PFSK-1 (cell line): ENCODE data around the gene NEGR1.

Experiments
- FOXP2 ChIP-seq: optimal IDR thresholded peaks from 2 replicates; pipeline ENCODE3; 2011; ENCODE audit warnings: borderline replicate concordance, control low read depth, inconsistent platforms; ENCODE audit not compliant: insufficient read depth; ENCODE audit errors: extremely low read length, extremely low read depth
- POLR2AphosphoS5 ChIP-seq: IDR thresholded peaks from 2 replicates; pipeline ENCODE4 v1.6.1; 2012; ENCODE audit warnings: low read depth, mild to moderate bottlenecking, control low read depth, low read length, moderate library complexity
- SIN3A ChIP-seq: IDR thresholded peaks from 2 replicates; pipeline ENCODE4 v1.6.1; 2012; ENCODE audit warnings: mild to moderate bottlenecking, low read length, moderate library complexity, borderline replicate concordance; ENCODE audit not compliant: insufficient read depth
- TAF1 ChIP-seq: IDR thresholded peaks from 2 replicates; pipeline ENCODE4 v1.6.1; 2012; ENCODE audit warnings: low read length, control low read depth, borderline replicate concordance; ENCODE audit not compliant: insufficient read depth
- TF ChIP-seq, protein P1 (sequence below), 2 experiments: IDR thresholded peaks; 2 replicates each; pipeline versions ENCODE4 v1.6.1 to v1.8.0; 2011 to 2012; ENCODE audit warnings: low read depth in 2 of 2, low read length in 2 of 2, control low read depth in 1 of 2, inconsistent platforms in 1 of 2, mild to moderate bottlenecking in 1 of 2, moderate library complexity in 1 of 2; ENCODE audit not compliant: insufficient read depth in 1 of 2

The NEGR1 gene

DNA sequence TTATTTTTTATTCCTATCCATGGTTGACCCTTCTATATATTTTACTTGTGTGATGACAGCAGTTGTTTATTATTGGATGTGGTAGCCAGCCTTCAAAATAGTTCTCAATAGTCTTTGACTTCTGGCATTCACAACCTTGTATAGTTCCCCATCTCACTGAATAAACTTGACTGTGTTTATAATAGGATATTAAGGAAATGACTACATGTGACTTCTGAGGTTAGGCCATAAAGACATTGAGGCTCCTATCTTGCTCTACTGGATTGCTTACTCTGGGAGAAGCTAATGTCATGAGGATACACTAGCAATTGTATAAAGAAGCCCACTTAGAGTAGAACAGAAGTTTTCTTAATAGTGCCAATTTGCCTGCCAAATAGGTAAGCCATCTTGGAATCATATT lies 231.8 kb downstream of the NEGR1 start:
- no peak for TF ChIP-seq FOXP2
- TF ChIP-seq SIN3A = no peak
- TF ChIP-seq, protein P1, sequence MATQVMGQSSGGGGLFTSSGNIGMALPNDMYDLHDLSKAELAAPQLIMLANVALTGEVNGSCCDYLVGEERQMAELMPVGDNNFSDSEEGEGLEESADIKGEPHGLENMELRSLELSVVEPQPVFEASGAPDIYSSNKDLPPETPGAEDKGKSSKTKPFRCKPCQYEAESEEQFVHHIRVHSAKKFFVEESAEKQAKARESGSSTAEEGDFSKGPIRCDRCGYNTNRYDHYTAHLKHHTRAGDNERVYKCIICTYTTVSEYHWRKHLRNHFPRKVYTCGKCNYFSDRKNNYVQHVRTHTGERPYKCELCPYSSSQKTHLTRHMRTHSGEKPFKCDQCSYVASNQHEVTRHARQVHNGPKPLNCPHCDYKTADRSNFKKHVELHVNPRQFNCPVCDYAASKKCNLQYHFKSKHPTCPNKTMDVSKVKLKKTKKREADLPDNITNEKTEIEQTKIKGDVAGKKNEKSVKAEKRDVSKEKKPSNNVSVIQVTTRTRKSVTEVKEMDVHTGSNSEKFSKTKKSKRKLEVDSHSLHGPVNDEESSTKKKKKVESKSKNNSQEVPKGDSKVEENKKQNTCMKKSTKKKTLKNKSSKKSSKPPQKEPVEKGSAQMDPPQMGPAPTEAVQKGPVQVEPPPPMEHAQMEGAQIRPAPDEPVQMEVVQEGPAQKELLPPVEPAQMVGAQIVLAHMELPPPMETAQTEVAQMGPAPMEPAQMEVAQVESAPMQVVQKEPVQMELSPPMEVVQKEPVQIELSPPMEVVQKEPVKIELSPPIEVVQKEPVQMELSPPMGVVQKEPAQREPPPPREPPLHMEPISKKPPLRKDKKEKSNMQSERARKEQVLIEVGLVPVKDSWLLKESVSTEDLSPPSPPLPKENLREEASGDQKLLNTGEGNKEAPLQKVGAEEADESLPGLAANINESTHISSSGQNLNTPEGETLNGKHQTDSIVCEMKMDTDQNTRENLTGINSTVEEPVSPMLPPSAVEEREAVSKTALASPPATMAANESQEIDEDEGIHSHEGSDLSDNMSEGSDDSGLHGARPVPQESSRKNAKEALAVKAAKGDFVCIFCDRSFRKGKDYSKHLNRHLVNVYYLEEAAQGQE (IDR thresholded peaks at IDR 0.05; ENCODE audit: insufficient read depth in 1 of 2, low read depth in 2 of 2, low read length in 2 of 2) = no peak
- no peak for TF ChIP-seq POLR2AphosphoS5
- no peak for TF ChIP-seq TAF1

DNA sequence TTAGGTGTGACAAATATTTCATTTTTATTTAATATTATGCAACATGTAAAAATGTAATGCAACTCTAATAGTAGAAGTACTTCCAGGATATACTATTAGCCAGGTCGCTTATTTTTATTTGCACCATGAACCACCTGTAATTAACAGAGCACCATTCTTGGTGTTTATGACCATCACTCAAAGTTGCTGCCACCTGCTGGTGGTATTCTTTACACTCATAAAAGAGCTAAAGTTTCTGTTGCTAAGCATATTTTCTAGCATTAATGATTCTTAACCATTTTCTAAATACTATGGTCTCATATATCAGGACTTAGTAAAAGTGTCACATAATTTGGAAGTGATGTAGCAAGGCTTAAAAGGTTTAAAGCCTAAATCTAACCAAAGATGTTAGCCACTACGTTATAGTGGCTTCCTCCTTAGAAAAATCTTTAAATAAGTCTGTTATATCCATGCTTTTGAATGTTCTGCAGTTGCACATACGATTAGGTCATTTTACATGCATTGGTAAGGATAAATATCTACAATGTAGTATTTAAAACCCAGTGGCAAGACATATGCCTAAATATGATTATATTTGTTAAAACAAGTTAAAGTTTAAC lies 244.5 kb downstream of the NEGR1 start:
- no peak for TF ChIP-seq SIN3A
- TF ChIP-seq, protein P1 (IDR thresholded peaks at IDR 0.05; ENCODE audit: insufficient read depth in 1 of 2, low read depth in 2 of 2, low read length in 2 of 2) = no peak
- TF ChIP-seq FOXP2 = no peak
- no peak for TF ChIP-seq POLR2AphosphoS5
- no peak for TF ChIP-seq TAF1

DNA sequence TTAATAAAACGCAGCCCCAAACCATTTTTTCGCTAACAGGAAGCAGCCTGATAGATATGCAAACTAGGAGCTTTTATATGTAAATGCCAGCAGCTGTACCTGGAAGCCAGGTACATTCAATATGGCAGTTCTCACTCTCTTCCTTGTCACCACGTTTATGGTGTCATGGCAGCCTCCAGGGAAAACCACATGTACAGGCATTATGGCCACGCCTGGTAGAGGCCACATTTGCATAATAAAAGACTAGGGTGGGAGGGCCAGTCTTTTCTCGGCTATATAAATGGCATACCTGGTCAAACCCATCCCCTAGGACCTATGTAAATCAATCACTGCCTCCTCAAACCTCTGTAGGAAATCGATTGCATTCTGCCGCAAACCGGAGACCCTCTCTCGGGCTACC lies 247.5 kb downstream of the NEGR1 start:
- no peak for TF ChIP-seq TAF1
- no peak for TF ChIP-seq FOXP2
- TF ChIP-seq, protein P1 (IDR thresholded peaks at IDR 0.05; ENCODE audit: insufficient read depth in 1 of 2, low read depth in 2 of 2, low read length in 2 of 2) = no peak
- TF ChIP-seq SIN3A = no peak
- no peak for TF ChIP-seq POLR2AphosphoS5

DNA sequence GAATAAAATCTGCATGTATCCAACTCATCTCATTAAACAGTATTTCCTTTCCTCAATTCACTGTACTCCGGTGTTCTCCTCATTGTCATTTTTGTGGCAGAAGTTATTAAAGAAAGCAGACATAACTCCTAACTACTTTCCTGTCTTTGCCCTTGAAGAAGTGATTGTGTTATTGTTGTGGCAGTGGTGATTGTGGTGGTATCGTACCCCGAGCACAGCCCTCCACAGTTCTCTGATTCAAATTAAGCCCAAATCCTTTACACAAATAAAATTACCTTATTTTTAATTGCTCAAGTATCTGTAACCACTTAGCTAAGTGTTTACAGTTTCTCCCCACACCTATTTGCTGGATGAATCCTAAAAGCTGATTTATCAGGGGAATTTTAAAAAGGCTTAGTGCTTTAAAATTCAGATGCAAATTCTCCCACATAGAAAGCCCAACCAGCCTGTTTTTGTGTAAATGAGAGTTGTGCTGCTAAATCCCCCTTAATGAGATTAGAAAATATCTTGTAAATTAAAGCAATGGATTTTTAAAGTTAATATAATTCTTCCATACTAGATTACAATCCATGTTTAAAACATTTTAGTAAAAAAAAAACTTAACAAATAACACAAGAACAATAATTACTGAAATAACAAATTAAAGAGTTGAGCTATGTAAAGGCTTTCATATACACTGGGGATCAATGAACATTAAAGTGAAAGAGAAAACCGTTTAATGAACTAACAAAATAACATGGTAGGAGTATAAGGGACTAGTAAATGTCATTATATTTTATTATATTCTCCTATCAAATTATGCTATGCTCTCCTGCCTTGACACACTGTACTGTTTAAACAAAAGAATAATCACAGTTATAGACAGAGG lies 259.0 kb downstream of the NEGR1 start:
- TF ChIP-seq TAF1 = no peak
- no peak for TF ChIP-seq FOXP2
- TF ChIP-seq SIN3A = no peak
- no peak for TF ChIP-seq POLR2AphosphoS5
- TF ChIP-seq, protein P1 (IDR thresholded peaks at IDR 0.05; ENCODE audit: insufficient read depth in 1 of 2, low read depth in 2 of 2, low read length in 2 of 2) = no peak
